Mesendoderm (in vitro differentiated cells): ENCODE data around the gene BAIAP2L1.
"Not testable (repeated sequence)": the region's sequence is repeated elsewhere in the genome, so short reads cannot be mapped to it uniquely, and the experiment has no call there.

Experiments used
- DNase-seq: peaks from one replicate; pipeline ENCODE4 v3.0.0; 2013
- H2AK5ac ChIP-seq: 2 replicates; pipeline ENCODE4 v1.6.1; 2013; ENCODE audit warnings: low read length, inconsistent platforms
- H2BK120ac ChIP-seq: 2 replicates; pipeline ENCODE4 v1.6.1; 2013; ENCODE audit warnings: low read depth, mild to moderate bottlenecking, low read length, moderate library complexity, mixed read lengths
- H2BK15ac ChIP-seq: replicated peaks from 2 replicates; pipeline ENCODE4 v1.6.1; 2013; ENCODE audit warnings: low read depth, mild to moderate bottlenecking, moderate library complexity
- H2BK5ac ChIP-seq: 2 replicates; pipeline ENCODE4 v1.6.1; 2013; ENCODE audit warnings: low read length, inconsistent platforms
- H3K18ac ChIP-seq: 2 replicates; pipeline ENCODE4 v1.6.1; 2013; ENCODE audit warnings: mild to moderate bottlenecking, low read length, mixed read lengths
- H3K23ac ChIP-seq: one replicate; pipeline ENCODE4 v1.6.1; 2013; ENCODE audit warnings: low read length
- H3K27ac ChIP-seq: 2 replicates; pipeline ENCODE4 v1.5.1; 2013; ENCODE audit warnings: low read depth, mild to moderate bottlenecking, inconsistent platforms, low read length, moderate library complexity
- H3K27me3 ChIP-seq: 2 replicates; pipeline ENCODE4 v1.6.1; 2013; ENCODE audit warnings: low read length, control low read depth, mild to moderate bottlenecking, inconsistent platforms; ENCODE audit not compliant: insufficient read depth, poor library complexity
- H3K36me3 ChIP-seq: 2 replicates; pipeline ENCODE4 v1.6.1; 2013; ENCODE audit warnings: low read length, inconsistent platforms; ENCODE audit not compliant: control insufficient read depth, insufficient read depth
- H3K4ac ChIP-seq: one replicate; pipeline ENCODE4 v1.6.1; 2013; ENCODE audit warnings: low read depth, mild to moderate bottlenecking, low read length, moderate library complexity
- H3K4me1 ChIP-seq: 2 replicates; pipeline ENCODE4 v1.6.1; 2013; ENCODE audit warnings: low read depth, low read length, inconsistent platforms; ENCODE audit not compliant: control insufficient read depth
- H3K4me2 ChIP-seq: 2 replicates; pipeline ENCODE4 v1.6.1; 2013; ENCODE audit warnings: low read length
- H3K4me3 ChIP-seq: 2 replicates; pipeline ENCODE4 v1.5.1; 2013; ENCODE audit warnings: mild to moderate bottlenecking, low read length
- H3K56ac ChIP-seq: one replicate; pipeline ENCODE4 v1.6.1; 2013; ENCODE audit warnings: low read length
- H3K79me1 ChIP-seq: 2 replicates; pipeline ENCODE4 v1.6.1; 2013; ENCODE audit warnings: low read length, inconsistent platforms
- H3K79me2 ChIP-seq: 2 replicates; pipeline ENCODE4 v1.6.1; 2013; ENCODE audit warnings: mild to moderate bottlenecking, low read length; ENCODE audit not compliant: control insufficient read depth, insufficient read depth
- H3K9ac ChIP-seq: 2 replicates; pipeline ENCODE4 v1.6.1; 2013; ENCODE audit warnings: low read length, inconsistent platforms
- H4K5ac ChIP-seq: one replicate; pipeline ENCODE4 v1.6.1; 2013; ENCODE audit warnings: low read length
- H4K8ac ChIP-seq: one replicate; pipeline ENCODE4 v1.6.1; 2013; ENCODE audit warnings: low read depth, mild to moderate bottlenecking, control low read depth, low read length, moderate library complexity
- WGBS: extraction: QIAGEN DNeasy Blood & Tissue Kit; methylation state at CpG from one replicate; pipeline ENCODE4 v1.1.7; 2013; ENCODE audit warnings: low lambda C conversion rate, missing lambda C conversion rate; ENCODE audit not compliant: insufficient coverage; ENCODE audit errors: extremely low coverage; 5-methylcytosine and 5-hydroxymethylcytosine counted together

BAIAP2L1 gene

GRCh38 chr7:98322331-98323270, 78.3 kb downstream of the BAIAP2L1 start:
- DNase-seq, result peak; percentile 43

GRCh38 chr7:98321301-98321700, 79.6 kb downstream of the BAIAP2L1 start:
- H3K27ac ChIP-seq, result no peak overlapping the region
- H3K23ac ChIP-seq, result no peak overlapping the region
- DNase-seq, result no peak
- H2BK5ac ChIP-seq, result no peak overlapping the region
- no peak overlapping the region for H3K18ac ChIP-seq
- H3K79me1 ChIP-seq, result peaks cover 10% of the 10 kb centered on the region
- no peak overlapping the region for H2BK120ac ChIP-seq
- no peak overlapping the region for H4K8ac ChIP-seq
- no peak overlapping the region for H3K9ac ChIP-seq
- H3K56ac ChIP-seq, result no peak overlapping the region
- WGBS, result no CpG with 5 or more reads among the region's 10 CpGs
- no peak overlapping the region for H4K5ac ChIP-seq
- no peaks in the 10 kb centered on the region for H3K27me3 ChIP-seq
- H3K4me1 ChIP-seq, result peaks cover 5% of the 10 kb centered on the region
- no peaks in the 10 kb centered on the region for H3K36me3 ChIP-seq
- H2BK15ac ChIP-seq, result no peak overlapping the region
- H3K79me2 ChIP-seq, result peaks cover 3% of the 10 kb centered on the region
- H2AK5ac ChIP-seq, result no peak overlapping the region
- no peak overlapping the region for H3K4me2 ChIP-seq
- no peak overlapping the region for H3K4ac ChIP-seq
- H3K4me3 ChIP-seq, result no peak overlapping the region

More at GRCh38 chr7:98322331-98323270, 78.3 kb downstream of the BAIAP2L1 start:
- WGBS, result no CpG with 5 or more reads among the region's 24 CpGs
- Histone ChIP-seq H3K56ac (no peak overlapping the region), H3K4ac (no peak overlapping the region), H3K23ac (no peak overlapping the region), H3K9ac (no peak overlapping the region), H3K79me1 (peaks cover 10% of the 10 kb centered on the region), H3K79me2 (peaks cover 3% of the 10 kb centered on the region), H3K27me3 (no peaks in the 10 kb centered on the region), H3K18ac (no peak overlapping the region), H2AK5ac (no peak overlapping the region), H4K5ac (no peak overlapping the region), H3K4me2 (no peak overlapping the region), H2BK120ac (no peak overlapping the region), H3K27ac (no peak overlapping the region), H4K8ac (no peak overlapping the region), H3K4me1 (peaks cover 5% of the 10 kb centered on the region), H2BK15ac (no peak overlapping the region), H3K36me3 (no peaks in the 10 kb centered on the region), H2BK5ac (no peak overlapping the region), H3K4me3 (no peak overlapping the region)

GRCh38 chr7:98319176-98319575, 81.7 kb downstream of the BAIAP2L1 start:
- no peak overlapping the region for H4K5ac ChIP-seq
- no peak overlapping the region for H4K8ac ChIP-seq
- no peak overlapping the region for H3K23ac ChIP-seq
- peaks cover 5% of the 10 kb centered on the region for H3K4me1 ChIP-seq
- no peak overlapping the region for H3K4ac ChIP-seq
- H2BK5ac ChIP-seq, result no peak overlapping the region
- H3K4me3 ChIP-seq, result no peak overlapping the region
- H3K56ac ChIP-seq, result no peak overlapping the region
- no peak for DNase-seq
- H2AK5ac ChIP-seq, result no peak overlapping the region
- peaks cover 10% of the 10 kb centered on the region for H3K79me1 ChIP-seq
- WGBS, result no CpG with 5 or more reads among the region's 9 CpGs
- no peak overlapping the region for H2BK120ac ChIP-seq
- H3K36me3 ChIP-seq, result peaks cover 3% of the 10 kb centered on the region
- H3K27me3 ChIP-seq, result no peaks in the 10 kb centered on the region
- no peak overlapping the region for H3K27ac ChIP-seq
- H3K9ac ChIP-seq, result no peak overlapping the region
- H3K79me2 ChIP-seq, result peaks cover 3% of the 10 kb centered on the region
- H3K18ac ChIP-seq, result no peak overlapping the region
- no peak overlapping the region for H3K4me2 ChIP-seq
- H2BK15ac ChIP-seq, result no peak overlapping the region

GRCh38 chr7:98317366-98318040, 83.4 kb downstream of the BAIAP2L1 start:
- H2BK15ac ChIP-seq, result no peak overlapping the region
- H3K27me3 ChIP-seq, result no peaks in the 10 kb centered on the region
- WGBS, result no CpG with 5 or more reads among the region's 14 CpGs
- no peak overlapping the region for H4K8ac ChIP-seq
- H4K5ac ChIP-seq, result no peak overlapping the region
- no peak overlapping the region for H3K23ac ChIP-seq
- no peak overlapping the region for H3K27ac ChIP-seq
- no peak overlapping the region for H3K9ac ChIP-seq
- peaks cover 6% of the 10 kb centered on the region for H3K79me1 ChIP-seq
- no peak overlapping the region for H2BK120ac ChIP-seq
- no peak overlapping the region for H2AK5ac ChIP-seq
- DNase-seq, result no peak
- no peak overlapping the region for H3K4me3 ChIP-seq
- H2BK5ac ChIP-seq, result no peak overlapping the region
- peaks cover 3% of the 10 kb centered on the region for H3K36me3 ChIP-seq
- H3K56ac ChIP-seq, result no peak overlapping the region
- no peak overlapping the region for H3K18ac ChIP-seq
- H3K79me2 ChIP-seq, result no peaks in the 10 kb centered on the region
- H3K4me2 ChIP-seq, result no peak overlapping the region
- no peak overlapping the region for H3K4ac ChIP-seq
- H3K4me1 ChIP-seq, result no peaks in the 10 kb centered on the region

GRCh38 chr7:98315994-98316527, 84.8 kb downstream of the BAIAP2L1 start:
- not testable (repeated sequence) for DNase-seq, H2BK15ac ChIP-seq, H3K9ac ChIP-seq, H3K56ac ChIP-seq, H4K5ac ChIP-seq, H2AK5ac ChIP-seq, H3K4me2 ChIP-seq, H3K4me3 ChIP-seq, H3K4ac ChIP-seq, H2BK5ac ChIP-seq, H3K23ac ChIP-seq, H3K18ac ChIP-seq, H3K79me2 ChIP-seq, H3K79me1 ChIP-seq, H4K8ac ChIP-seq, H2BK120ac ChIP-seq, H3K4me1 ChIP-seq, H3K36me3 ChIP-seq, H3K27me3 ChIP-seq, H3K27ac ChIP-seq
- no CpG with 5 or more reads among the region's 4 CpGs for WGBS
